HL-60 (cell line): Measurements from ENCODE around the gene MSN.

Source experiments
- DNase-seq, 2 experiments: peaks; one replicate each; pipeline ENCODE4 v3.0.0-alpha.2; 2010 to 2020; ENCODE audit warnings: low read depth in 1 of 2, low spot score in 1 of 2
- H3K27ac ChIP-seq: fragments of 250-450 bp; sonication (Bioruptor Pico); replicated peaks from 2 replicates; pipeline ENCODE4 v1.5.1; 2020; ENCODE audit warnings: mild to moderate bottlenecking, moderate library complexity
- H3K27me3 ChIP-seq: fragments of 250-450 bp; sonication (Bioruptor Pico); 2 replicates; pipeline ENCODE4 v1.5.1; 2021; ENCODE audit warnings: mild to moderate bottlenecking, moderate library complexity; ENCODE audit not compliant: insufficient read depth, poor library complexity, severe bottlenecking
- H3K4me3 ChIP-seq: replicated peaks from 2 replicates; pipeline ENCODE4 v1.5.1; 2011; ENCODE audit warnings: mild to moderate bottlenecking, control low read depth, low read length; ENCODE audit not compliant: insufficient read depth
- CTCF ChIP-seq: IDR thresholded peaks from one replicate; pipeline ENCODE4 v1.5.1; 2011; ENCODE audit warnings: low read length, control low read depth, inconsistent platforms; ENCODE audit not compliant: insufficient read depth
- GABPA ChIP-seq: IDR thresholded peaks from 2 replicates; pipeline ENCODE4 v1.6.1; 2012; ENCODE audit warnings: low read depth
- POLR2AphosphoS5 ChIP-seq: IDR thresholded peaks from 2 replicates; pipeline ENCODE4 v1.6.1; 2012; ENCODE audit warnings: low read depth
- REST ChIP-seq: IDR thresholded peaks from 2 replicates; pipeline ENCODE4 v1.6.1; 2012; ENCODE audit warnings: low read depth; ENCODE audit not compliant: insufficient replicate concordance
- SPI1 ChIP-seq: IDR thresholded peaks from 2 replicates; pipeline ENCODE4 v1.6.1; 2012; ENCODE audit warnings: low read depth, mild to moderate bottlenecking, borderline replicate concordance

MSN gene

GRCh38 chrX:65688403-65688871 is 21.0 kb downstream of the MSN start:
- H3K4me3 ChIP-seq, result no peak overlapping the region
- DNase-seq, result peak in 1 of 2 experiments; percentile 64
- no peak for TF ChIP-seq POLR2AphosphoS5
- TF ChIP-seq REST, result no peak
- no peak for TF ChIP-seq GABPA
- no peak for TF ChIP-seq SPI1
- TF ChIP-seq CTCF, result no peak
- H3K27ac ChIP-seq, result peak overlapping the region; percentile 35
- no peaks in the 10 kb centered on the region for H3K27me3 ChIP-seq

GRCh38 chrX:65689377-65689776 is 21.9 kb downstream of the MSN start:
- TF ChIP-seq SPI1, result no peak
- TF ChIP-seq POLR2AphosphoS5, result no peak
- TF ChIP-seq REST, result no peak
- TF ChIP-seq CTCF, result no peak
- no peak for TF ChIP-seq GABPA
- Histone ChIP-seq H3K27me3 (no peaks in the 10 kb centered on the region), H3K27ac (no peak overlapping the region; the same call in 1 of the 2 replicates), H3K4me3 (no peak overlapping the region)
- DNase-seq, result no peak

- Histone ChIP-seq H3K27ac (peak overlapping the region; percentile 11; the same call in 1 of the 2 replicates), H3K27me3 (no peaks in the 10 kb centered on the region), H3K4me3 (no peak overlapping the region)
- no peak for TF ChIP-seq REST
- no peak for TF ChIP-seq SPI1
- TF ChIP-seq GABPA, result no peak
- no peak for TF ChIP-seq CTCF
- no peak for TF ChIP-seq POLR2AphosphoS5
- peak in 1 of 2 experiments; percentile 38 for DNase-seq
These were observed 22.8 kb downstream of the MSN start for GRCh38 chrX:65690057-65690855.
